ENCODE results near the gene PARD3.

PARD3 gene

GRCh38 chr10:34723750-34724149 is 91.3 kb downstream of the PARD3 start:
- no peaks in the 10 kb centered on the region for H3K9me3 ChIP-seq (ENCODE audit: insufficient read depth, low read depth, low read length)
- peaks cover 56% of the 10 kb centered on the region for H4K20me1 ChIP-seq (ENCODE audit: insufficient read depth, low read length, poor library complexity, severe bottlenecking)
- no peaks in the 10 kb centered on the region for H3F3A ChIP-seq (ENCODE audit: low read depth)
- no peak overlapping the region for H3K4me2 ChIP-seq (ENCODE audit: low read depth, low read length, poor library complexity, severe bottlenecking)
- H3K9me2 ChIP-seq (replicated peaks; ENCODE audit: low read depth, low read length) = no peaks in the 10 kb centered on the region
- TF ChIP-seq CTCF (conservative IDR thresholded peaks at IDR 0.05; ENCODE audit: low read length) (peak; percentile 76), EZH2phosphoT487 (IDR thresholded peaks at IDR 0.05; ENCODE audit: borderline replicate concordance) (no peak)
- no peak overlapping the region for H3K4me3 ChIP-seq (ENCODE audit: low read length, poor library complexity, severe bottlenecking)
- peaks cover 16% of the 10 kb centered on the region for H3K4me1 ChIP-seq (ENCODE audit: insufficient read depth, low read length, poor library complexity, severe bottlenecking)
- H3K36me3 ChIP-seq (ENCODE audit: insufficient read depth, low read length) = no peaks in the 10 kb centered on the region
- H3K27me3 ChIP-seq (ENCODE audit: insufficient read depth, low read length, poor library complexity, severe bottlenecking) = no peaks in the 10 kb centered on the region
- H2AFZ ChIP-seq (ENCODE audit: low read length) = no peak overlapping the region
- no peak overlapping the region for H3K9ac ChIP-seq (ENCODE audit: low read depth, low read length, poor library complexity, severe bottlenecking)
- H3K79me2 ChIP-seq (ENCODE audit: insufficient read depth, low read length) = peaks cover 85% of the 10 kb centered on the region

GRCh38 chr10:34722404-34722803 is 92.7 kb downstream of the PARD3 start:
- Histone ChIP-seq H3F3A (ENCODE audit: low read depth) (0 out of 2 replicates have a peak, but pooled peaks cover 1% of the 10 kb centered on the region), H4K20me1 (ENCODE audit: insufficient read depth, low read length, poor library complexity, severe bottlenecking) (peaks cover 63% of the 10 kb centered on the region), H2AFZ (ENCODE audit: low read length) (no peak overlapping the region), H3K4me2 (ENCODE audit: low read depth, low read length, poor library complexity, severe bottlenecking) (no peak overlapping the region), H3K36me3 (ENCODE audit: insufficient read depth, low read length) (no peaks in the 10 kb centered on the region), H3K9me2 (replicated peaks; ENCODE audit: low read depth, low read length) (no peaks in the 10 kb centered on the region), H3K9me3 (ENCODE audit: insufficient read depth, low read depth, low read length) (no peaks in the 10 kb centered on the region), H3K79me2 (ENCODE audit: insufficient read depth, low read length) (peaks cover 82% of the 10 kb centered on the region), H3K4me3 (ENCODE audit: low read length, poor library complexity, severe bottlenecking) (no peak overlapping the region), H3K9ac (ENCODE audit: low read depth, low read length, poor library complexity, severe bottlenecking) (no peak overlapping the region), H3K27me3 (ENCODE audit: insufficient read depth, low read length, poor library complexity, severe bottlenecking) (no peaks in the 10 kb centered on the region), H3K4me1 (ENCODE audit: insufficient read depth, low read length, poor library complexity, severe bottlenecking) (peaks cover 21% of the 10 kb centered on the region)
- TF ChIP-seq EZH2phosphoT487 (IDR thresholded peaks at IDR 0.05; ENCODE audit: borderline replicate concordance) (no peak), CTCF (conservative IDR thresholded peaks at IDR 0.05; ENCODE audit: low read length) (no peak)

GRCh38 chr10:34721208-34721840 is 93.8 kb downstream of the PARD3 start:
- Histone ChIP-seq H3K4me2 (ENCODE audit: low read depth, low read length, poor library complexity, severe bottlenecking) (peak overlapping the region; percentile 61), H3K9me2 (replicated peaks; ENCODE audit: low read depth, low read length) (no peaks in the 10 kb centered on the region), H3K27me3 (ENCODE audit: insufficient read depth, low read length, poor library complexity, severe bottlenecking) (no peaks in the 10 kb centered on the region), H3K9ac (ENCODE audit: low read depth, low read length, poor library complexity, severe bottlenecking) (no peak overlapping the region), H3K79me2 (ENCODE audit: insufficient read depth, low read length) (peaks cover 72% of the 10 kb centered on the region), H3K4me3 (ENCODE audit: low read length, poor library complexity, severe bottlenecking) (peak overlapping the region; percentile 20), H3K4me1 (ENCODE audit: insufficient read depth, low read length, poor library complexity, severe bottlenecking) (peaks cover 25% of the 10 kb centered on the region), H4K20me1 (ENCODE audit: insufficient read depth, low read length, poor library complexity, severe bottlenecking) (peaks cover 68% of the 10 kb centered on the region), H3K9me3 (ENCODE audit: insufficient read depth, low read depth, low read length) (no peaks in the 10 kb centered on the region), H3F3A (ENCODE audit: low read depth) (0 out of 2 replicates have a peak, but pooled peaks cover 4% of the 10 kb centered on the region), H2AFZ (ENCODE audit: low read length) (no peak overlapping the region), H3K36me3 (ENCODE audit: insufficient read depth, low read length) (no peaks in the 10 kb centered on the region)
- TF ChIP-seq CTCF (conservative IDR thresholded peaks at IDR 0.05; ENCODE audit: low read length) (no peak), EZH2phosphoT487 (IDR thresholded peaks at IDR 0.05; ENCODE audit: borderline replicate concordance) (no peak)

Measured in Loucy (cell line).